HepG2 (cell line): ENCODE data around the gene APOC3. TPM values are rescaled to one million over a fixed set of nuclear protein-coding genes. Genes with fewer than 3 reads are reported as not detected.

Source experiments
- ATF7 ChIP-seq, 2 experiments: fragments of 450-650 bp in 1 of 2; sonication (generic) in 1 of 2; formaldehyde crosslinking in 1 of 2; IDR thresholded peaks; 2 replicates each; pipeline versions ENCODE4 v1.4.0 to v1.6.1; 2016 to 2020; ENCODE audit warnings: antibody characterized with exemption in 1 of 2, mild to moderate bottlenecking in 1 of 2, missing genetic modification reagents in 1 of 2
- ELF3 ChIP-seq: IDR thresholded peaks from 2 replicates; pipeline ENCODE4 v1.6.1; 2016; ENCODE audit warnings: missing genetic modification reagents, missing compliant biosample characterization
- GATAD1 ChIP-seq: IDR thresholded peaks from 2 replicates; pipeline ENCODE4 v1.6.1; 2016; ENCODE audit warnings: missing genetic modification reagents, missing compliant biosample characterization
- MIXL1 ChIP-seq: IDR thresholded peaks from 2 replicates; pipeline ENCODE4 v1.6.1; 2016
- NCOA2 ChIP-seq: sonication (generic); formaldehyde crosslinking; IDR thresholded peaks from 2 replicates; pipeline ENCODE4 v1.8.0; 2022; ENCODE audit warnings: inconsistent platforms
- NFE2 ChIP-seq: sonication (generic); formaldehyde crosslinking; IDR thresholded peaks from 2 replicates; pipeline ENCODE4 v1.4.0; 2020; ENCODE audit warnings: missing genetic modification reagents
- RARG ChIP-seq: sonication (generic); formaldehyde crosslinking; IDR thresholded peaks from 2 replicates; pipeline ENCODE4 v1.4.0; 2020; ENCODE audit warnings: low read depth, mild to moderate bottlenecking, missing genetic modification reagents
- TCF7L2 ChIP-seq: IDR thresholded peaks from 2 replicates; pipeline ENCODE4 v1.6.1; 2011; ENCODE audit warnings: mild to moderate bottlenecking, low read depth, low read length, moderate library complexity
- ZBTB42 ChIP-seq: sonication (generic); formaldehyde crosslinking; IDR thresholded peaks from 2 replicates; pipeline ENCODE4 v1.5.0; 2020; ENCODE audit warnings: mild to moderate bottlenecking, missing genetic modification reagents
- ZNF44 ChIP-seq: sonication (generic); formaldehyde crosslinking; IDR thresholded peaks from 2 replicates; pipeline ENCODE4 v1.5.1; 2020; ENCODE audit warnings: mild to moderate bottlenecking, missing genetic modification reagents
- ZSCAN20 ChIP-seq: sonication (generic); formaldehyde crosslinking; IDR thresholded peaks from 2 replicates; pipeline ENCODE4 v1.4.0; 2020; ENCODE audit warnings: missing genetic modification reagents, mild to moderate bottlenecking, borderline replicate concordance
- ZSCAN21 ChIP-seq: sonication (generic); formaldehyde crosslinking; IDR thresholded peaks from 2 replicates; pipeline ENCODE4 v1.8.0; 2022; ENCODE audit warnings: mild to moderate bottlenecking, missing genetic modification reagents, moderate library complexity, borderline replicate concordance
- polyA plus RNA-seq, 8 experiments: library from polyadenylated mRNA; depleted of rRNA in 3 of 8; stranded (reverse) in 7 of 8; unstranded in 1 of 8; fragments of >200 nt; fragmentation: Illumina TruSeq in 4 of 8; extraction: Trizol in 4 of 8; gene quantifications; 2 replicates each; pipeline versions ENCODE4 v1.2.1 to v1.2.3, GENCODE V29; 2011 to 2016; ENCODE audit warnings: low read depth in 4 of 8, missing spikeins in 1 of 8, mixed read lengths in 1 of 8; ENCODE audit not compliant: insufficient read depth in 1 of 8
- total RNA-seq, 5 experiments: library from RNA; depleted of rRNA; stranded (reverse); fragments of >200 nt; fragmentation: Illumina TruSeq; extraction: Trizol; gene quantifications; 2 replicates each; pipeline ENCODE4 v1.2.3, GENCODE V29; 2016; ENCODE audit warnings: low read depth in 1 of 5
- TF ChIP-seq, protein P1 (sequence below): IDR thresholded peaks from 2 replicates; pipeline ENCODE4 v1.6.1; 2016
- TF ChIP-seq, protein P2 (sequence below): sonication (generic); formaldehyde crosslinking; IDR thresholded peaks from 2 replicates; pipeline ENCODE4 v1.5.0; 2020; ENCODE audit warnings: missing genetic modification reagents
- TF ChIP-seq, protein P3 (sequence below): sonication (generic); formaldehyde crosslinking; IDR thresholded peaks from 2 replicates; pipeline ENCODE4 v1.5.0; 2020; ENCODE audit warnings: mild to moderate bottlenecking, missing genetic modification reagents
- TF ChIP-seq, protein P4 (sequence below): sonication (generic); formaldehyde crosslinking; conservative IDR thresholded peaks from 2 replicates; pipeline ENCODE4 v1.4.0; 2020; ENCODE audit warnings: mild to moderate bottlenecking, missing genetic modification reagents, moderate library complexity
- TF ChIP-seq, protein P5 (sequence below): sonication (generic); formaldehyde crosslinking; IDR thresholded peaks from 2 replicates; pipeline ENCODE4 v1.4.0; 2020; ENCODE audit warnings: missing genetic modification reagents, borderline replicate concordance

The APOC3 gene
- total and polyA plus RNA-seq, 2 of the 13 experiments (the other 11 are each of a cell fraction or from before 2014, with no cell fraction given) = 314 to 687 TPM

DNA sequence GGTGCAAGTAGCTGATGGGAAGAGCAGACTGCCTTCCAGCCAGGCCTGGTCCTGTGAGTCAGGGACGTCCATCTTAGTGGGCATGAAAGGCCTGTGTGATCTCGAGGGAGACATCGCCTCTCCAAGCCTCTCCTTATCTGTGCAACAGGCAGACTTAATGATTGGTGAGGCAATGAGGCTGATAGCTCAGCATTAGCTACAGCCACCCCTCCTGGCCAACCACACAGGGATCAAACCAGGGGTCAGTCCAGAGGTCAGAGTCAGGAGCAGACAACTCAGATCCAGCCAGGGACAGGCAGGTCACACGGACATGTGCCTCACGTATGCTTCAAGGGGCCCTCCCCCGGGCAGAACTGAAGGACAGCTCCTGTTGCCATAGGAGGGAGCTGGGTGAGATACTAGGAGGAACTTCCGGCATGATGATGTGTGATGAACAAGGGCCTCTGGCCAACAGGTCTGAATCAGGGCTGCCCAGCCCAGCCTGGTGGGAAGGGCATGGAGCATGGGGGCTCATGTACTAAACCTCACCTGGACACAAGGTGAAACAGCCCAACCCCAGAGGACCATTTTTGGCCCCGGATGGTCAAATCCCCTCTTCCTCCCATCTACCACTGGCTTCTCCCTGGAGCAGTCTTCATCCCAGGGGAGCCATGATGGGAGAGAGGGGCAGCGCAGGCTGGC lies 2.8 kb upstream of the APOC3 start (continued):
- TF ChIP-seq, protein P1, sequence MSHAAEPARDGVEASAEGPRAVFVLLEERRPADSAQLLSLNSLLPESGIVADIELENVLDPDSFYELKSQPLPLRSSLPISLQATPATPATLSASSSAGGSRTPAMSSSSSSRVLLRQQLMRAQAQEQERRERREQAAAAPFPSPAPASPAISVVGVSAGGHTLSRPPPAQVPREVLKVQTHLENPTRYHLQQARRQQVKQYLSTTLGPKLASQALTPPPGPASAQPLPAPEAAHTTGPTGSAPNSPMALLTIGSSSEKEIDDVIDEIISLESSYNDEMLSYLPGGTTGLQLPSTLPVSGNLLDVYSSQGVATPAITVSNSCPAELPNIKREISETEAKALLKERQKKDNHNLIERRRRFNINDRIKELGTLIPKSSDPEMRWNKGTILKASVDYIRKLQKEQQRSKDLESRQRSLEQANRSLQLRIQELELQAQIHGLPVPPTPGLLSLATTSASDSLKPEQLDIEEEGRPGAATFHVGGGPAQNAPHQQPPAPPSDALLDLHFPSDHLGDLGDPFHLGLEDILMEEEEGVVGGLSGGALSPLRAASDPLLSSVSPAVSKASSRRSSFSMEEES (CRISPR knock-in tag) = peak; percentile 83
- TF ChIP-seq, protein P2, sequence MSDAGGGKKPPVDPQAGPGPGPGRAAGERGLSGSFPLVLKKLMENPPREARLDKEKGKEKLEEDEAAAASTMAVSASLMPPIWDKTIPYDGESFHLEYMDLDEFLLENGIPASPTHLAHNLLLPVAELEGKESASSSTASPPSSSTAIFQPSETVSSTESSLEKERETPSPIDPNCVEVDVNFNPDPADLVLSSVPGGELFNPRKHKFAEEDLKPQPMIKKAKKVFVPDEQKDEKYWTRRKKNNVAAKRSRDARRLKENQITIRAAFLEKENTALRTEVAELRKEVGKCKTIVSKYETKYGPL (CRISPR knock-in tag) = no peak
- TF ChIP-seq, protein P3, sequence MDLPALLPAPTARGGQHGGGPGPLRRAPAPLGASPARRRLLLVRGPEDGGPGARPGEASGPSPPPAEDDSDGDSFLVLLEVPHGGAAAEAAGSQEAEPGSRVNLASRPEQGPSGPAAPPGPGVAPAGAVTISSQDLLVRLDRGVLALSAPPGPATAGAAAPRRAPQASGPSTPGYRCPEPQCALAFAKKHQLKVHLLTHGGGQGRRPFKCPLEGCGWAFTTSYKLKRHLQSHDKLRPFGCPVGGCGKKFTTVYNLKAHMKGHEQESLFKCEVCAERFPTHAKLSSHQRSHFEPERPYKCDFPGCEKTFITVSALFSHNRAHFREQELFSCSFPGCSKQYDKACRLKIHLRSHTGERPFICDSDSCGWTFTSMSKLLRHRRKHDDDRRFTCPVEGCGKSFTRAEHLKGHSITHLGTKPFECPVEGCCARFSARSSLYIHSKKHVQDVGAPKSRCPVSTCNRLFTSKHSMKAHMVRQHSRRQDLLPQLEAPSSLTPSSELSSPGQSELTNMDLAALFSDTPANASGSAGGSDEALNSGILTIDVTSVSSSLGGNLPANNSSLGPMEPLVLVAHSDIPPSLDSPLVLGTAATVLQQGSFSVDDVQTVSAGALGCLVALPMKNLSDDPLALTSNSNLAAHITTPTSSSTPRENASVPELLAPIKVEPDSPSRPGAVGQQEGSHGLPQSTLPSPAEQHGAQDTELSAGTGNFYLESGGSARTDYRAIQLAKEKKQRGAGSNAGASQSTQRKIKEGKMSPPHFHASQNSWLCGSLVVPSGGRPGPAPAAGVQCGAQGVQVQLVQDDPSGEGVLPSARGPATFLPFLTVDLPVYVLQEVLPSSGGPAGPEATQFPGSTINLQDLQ (CRISPR knock-in tag) = no peak
- peak; percentile 96 for TF ChIP-seq MIXL1 (CRISPR knock-in tag)
- peak; percentile 93; the same call in 1 of the 2 replicates for TF ChIP-seq ZSCAN21 (CRISPR knock-in tag)
- TF ChIP-seq RARG (CRISPR knock-in tag) = no peak
- TF ChIP-seq ATF7 (IDR thresholded peaks at IDR 0.05) = no peak
- TF ChIP-seq ATF7 (CRISPR knock-in tag; IDR thresholded peaks at IDR 0.05) = peak; percentile 76; the same call in 1 of the 2 replicates
- TF ChIP-seq, protein P4, sequence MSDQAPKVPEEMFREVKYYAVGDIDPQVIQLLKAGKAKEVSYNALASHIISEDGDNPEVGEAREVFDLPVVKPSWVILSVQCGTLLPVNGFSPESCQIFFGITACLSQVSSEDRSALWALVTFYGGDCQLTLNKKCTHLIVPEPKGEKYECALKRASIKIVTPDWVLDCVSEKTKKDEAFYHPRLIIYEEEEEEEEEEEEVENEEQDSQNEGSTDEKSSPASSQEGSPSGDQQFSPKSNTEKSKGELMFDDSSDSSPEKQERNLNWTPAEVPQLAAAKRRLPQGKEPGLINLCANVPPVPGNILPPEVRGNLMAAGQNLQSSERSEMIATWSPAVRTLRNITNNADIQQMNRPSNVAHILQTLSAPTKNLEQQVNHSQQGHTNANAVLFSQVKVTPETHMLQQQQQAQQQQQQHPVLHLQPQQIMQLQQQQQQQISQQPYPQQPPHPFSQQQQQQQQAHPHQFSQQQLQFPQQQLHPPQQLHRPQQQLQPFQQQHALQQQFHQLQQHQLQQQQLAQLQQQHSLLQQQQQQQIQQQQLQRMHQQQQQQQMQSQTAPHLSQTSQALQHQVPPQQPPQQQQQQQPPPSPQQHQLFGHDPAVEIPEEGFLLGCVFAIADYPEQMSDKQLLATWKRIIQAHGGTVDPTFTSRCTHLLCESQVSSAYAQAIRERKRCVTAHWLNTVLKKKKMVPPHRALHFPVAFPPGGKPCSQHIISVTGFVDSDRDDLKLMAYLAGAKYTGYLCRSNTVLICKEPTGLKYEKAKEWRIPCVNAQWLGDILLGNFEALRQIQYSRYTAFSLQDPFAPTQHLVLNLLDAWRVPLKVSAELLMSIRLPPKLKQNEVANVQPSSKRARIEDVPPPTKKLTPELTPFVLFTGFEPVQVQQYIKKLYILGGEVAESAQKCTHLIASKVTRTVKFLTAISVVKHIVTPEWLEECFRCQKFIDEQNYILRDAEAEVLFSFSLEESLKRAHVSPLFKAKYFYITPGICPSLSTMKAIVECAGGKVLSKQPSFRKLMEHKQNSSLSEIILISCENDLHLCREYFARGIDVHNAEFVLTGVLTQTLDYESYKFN (CRISPR knock-in tag) = peak; percentile 96
- TF ChIP-seq TCF7L2 = no peak
- TF ChIP-seq, protein P5, sequence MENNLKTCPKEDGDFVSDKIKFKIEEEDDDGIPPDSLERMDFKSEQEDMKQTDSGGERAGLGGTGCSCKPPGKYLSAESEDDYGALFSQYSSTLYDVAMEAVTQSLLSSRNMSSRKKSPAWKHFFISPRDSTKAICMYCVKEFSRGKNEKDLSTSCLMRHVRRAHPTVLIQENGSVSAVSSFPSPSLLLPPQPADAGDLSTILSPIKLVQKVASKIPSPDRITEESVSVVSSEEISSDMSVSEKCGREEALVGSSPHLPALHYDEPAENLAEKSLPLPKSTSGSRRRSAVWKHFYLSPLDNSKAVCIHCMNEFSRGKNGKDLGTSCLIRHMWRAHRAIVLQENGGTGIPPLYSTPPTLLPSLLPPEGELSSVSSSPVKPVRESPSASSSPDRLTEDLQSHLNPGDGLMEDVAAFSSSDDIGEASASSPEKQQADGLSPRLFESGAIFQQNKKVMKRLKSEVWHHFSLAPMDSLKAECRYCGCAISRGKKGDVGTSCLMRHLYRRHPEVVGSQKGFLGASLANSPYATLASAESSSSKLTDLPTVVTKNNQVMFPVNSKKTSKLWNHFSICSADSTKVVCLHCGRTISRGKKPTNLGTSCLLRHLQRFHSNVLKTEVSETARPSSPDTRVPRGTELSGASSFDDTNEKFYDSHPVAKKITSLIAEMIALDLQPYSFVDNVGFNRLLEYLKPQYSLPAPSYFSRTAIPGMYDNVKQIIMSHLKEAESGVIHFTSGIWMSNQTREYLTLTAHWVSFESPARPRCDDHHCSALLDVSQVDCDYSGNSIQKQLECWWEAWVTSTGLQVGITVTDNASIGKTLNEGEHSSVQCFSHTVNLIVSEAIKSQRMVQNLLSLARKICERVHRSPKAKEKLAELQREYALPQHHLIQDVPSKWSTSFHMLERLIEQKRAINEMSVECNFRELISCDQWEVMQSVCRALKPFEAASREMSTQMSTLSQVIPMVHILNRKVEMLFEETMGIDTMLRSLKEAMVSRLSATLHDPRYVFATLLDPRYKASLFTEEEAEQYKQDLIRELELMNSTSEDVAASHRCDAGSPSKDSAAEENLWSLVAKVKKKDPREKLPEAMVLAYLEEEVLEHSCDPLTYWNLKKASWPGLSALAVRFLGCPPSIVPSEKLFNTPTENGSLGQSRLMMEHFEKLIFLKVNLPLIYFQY (CRISPR knock-in tag) = peak; percentile 85
- TF ChIP-seq ZNF44 = peak; percentile 58; the same call in 1 of the 2 replicates
- TF ChIP-seq NCOA2 (CRISPR knock-in tag) = peak; percentile 88
- peak; percentile 94 for TF ChIP-seq ELF3 (CRISPR knock-in tag)
- no peak for TF ChIP-seq ZSCAN20 (CRISPR knock-in tag)
- no peak for TF ChIP-seq NFE2 (CRISPR knock-in tag)
- peak; percentile 80; the same call in 1 of the 2 replicates for TF ChIP-seq GATAD1 (CRISPR knock-in tag)
- TF ChIP-seq ZBTB42 (CRISPR knock-in tag) = no peak; the same call in 1 of the 2 replicates
